H1 (cell line): Measurements from ENCODE around the gene OS9. TPM values are rescaled to one million over a fixed set of nuclear protein-coding genes. Genes with fewer than 3 reads are reported as not detected.
A peak's percentile ranks its signal among the peaks of the same experiment; 100 is the strongest.

Experiments
- CTCF ChIA-PET: fragments of 300-600 bp; sonication (Branson Sonifier 250); formaldehyde crosslinking; loops from one replicate; lab custom pipeline; 2021; ENCODE audit not compliant: partially characterized antibody; lab: Charles Lee
- POLR2A ChIA-PET: fragments of 300-600 bp; sonication (Branson Sonifier 250); formaldehyde crosslinking; loops from one replicate; lab custom pipeline; 2021; ENCODE audit warnings: inconsistent platforms; ENCODE audit not compliant: partially characterized antibody; lab: Charles Lee
- DNase-seq, 2 experiments: peaks; one replicate each; pipeline versions ENCODE4 v3.0.0 to v3.0.0-alpha.2; 2010 to 2022; ENCODE audit warnings: low spot score in 2 of 2, low read depth in 1 of 2, mixed read lengths in 1 of 2
- FAIRE-seq: peaks from 2 replicates; lab custom pipeline; 2011; peaks lifted over from hg19 to GRCh38; lab: Jason Lieb, UNC
- H2AFZ ChIP-seq: 2 replicates; pipeline ENCODE4 v1.8.1; 2012; ENCODE audit warnings: low read length, inconsistent platforms
- H2AK5ac ChIP-seq: 2 replicates; pipeline ENCODE4 v1.6.1; 2013; ENCODE audit warnings: low read depth, low read length
- H2BK120ac ChIP-seq: replicated peaks from 2 replicates; pipeline ENCODE3; 2013; ENCODE audit warnings: low read depth, low read length, inconsistent platforms
- H2BK12ac ChIP-seq: 2 replicates; pipeline ENCODE4 v1.6.1; 2013; ENCODE audit warnings: low read depth, low read length
- H2BK15ac ChIP-seq: 2 replicates; pipeline ENCODE4 v1.6.1; 2013; ENCODE audit warnings: low read length
- H2BK20ac ChIP-seq: 2 replicates; pipeline ENCODE4 v1.6.1; 2013; ENCODE audit warnings: low read length
- H2BK5ac ChIP-seq: 2 replicates; pipeline ENCODE4 v1.6.1; 2013; ENCODE audit warnings: low read depth, low read length
- H3K14ac ChIP-seq: 2 replicates; pipeline ENCODE4 v1.6.1; 2013; ENCODE audit warnings: inconsistent platforms; ENCODE audit not compliant: insufficient read length
- H3K18ac ChIP-seq: 2 replicates; pipeline ENCODE4 v1.6.1; 2013; ENCODE audit warnings: low read length; ENCODE audit errors: extremely low read depth
- H3K23ac ChIP-seq: 2 replicates; pipeline ENCODE4 v1.6.1; 2013; ENCODE audit warnings: inconsistent platforms; ENCODE audit not compliant: insufficient read length
- H3K23me2 ChIP-seq: 2 replicates; pipeline ENCODE4 v1.6.1; 2013; ENCODE audit warnings: low read depth, low read length
- H3K27ac ChIP-seq: 2 replicates; pipeline ENCODE4 v1.6.1; 2011; ENCODE audit warnings: low read depth, low read length, inconsistent platforms
- H3K27me3 ChIP-seq, 4 experiments: replicated peaks in 1 of 4; 1 replicate in 1 of 4; 2 replicates in 3 of 4; pipeline versions ENCODE4 v1.6.1 to v1.8.1; 2011 to 2013; ENCODE audit warnings: low read length in 3 of 4, mild to moderate bottlenecking in 3 of 4, inconsistent platforms in 2 of 4, mixed read lengths in 2 of 4, moderate library complexity in 1 of 4; ENCODE audit not compliant: control insufficient read depth in 3 of 4, insufficient read depth in 3 of 4; ENCODE audit errors: extremely low read depth in 1 of 4
- H3K36me3 ChIP-seq, 4 experiments: 2 replicates each; pipeline versions ENCODE4 v1.6.1 to v1.8.1; 2011 to 2013; ENCODE audit warnings: mild to moderate bottlenecking in 4 of 4, low read length in 3 of 4, moderate library complexity in 2 of 4, control low read depth in 1 of 4, inconsistent platforms in 1 of 4; ENCODE audit not compliant: insufficient read depth in 4 of 4, control insufficient read depth in 2 of 4
- H3K4ac ChIP-seq: replicated peaks from 2 replicates; pipeline ENCODE3; 2013; ENCODE audit warnings: low read length, low read depth, mixed read lengths, inconsistent platforms; ENCODE audit not compliant: insufficient read length
- H3K4me1 ChIP-seq, 4 experiments: replicated peaks in 1 of 4; 1 replicate in 1 of 4; 2 replicates in 3 of 4; pipeline versions ENCODE4 v1.6.1 to v1.8.1; 2011 to 2013; ENCODE audit warnings: low read length in 3 of 4, inconsistent platforms in 2 of 4, mixed read lengths in 1 of 4; ENCODE audit not compliant: insufficient read depth in 4 of 4, control insufficient read depth in 3 of 4
- H3K4me2 ChIP-seq, 2 experiments: 2 replicates each; pipeline versions ENCODE4 v1.6.1 to v1.8.1; 2011 to 2013; ENCODE audit warnings: low read depth in 2 of 2, low read length in 2 of 2, control low read depth in 1 of 2, inconsistent platforms in 1 of 2, mild to moderate bottlenecking in 1 of 2; ENCODE audit not compliant: insufficient read depth in 1 of 2
- H3K4me3 ChIP-seq, 4 experiments: fragments of 200-600, 300-600 bp in 1 of 4; sonication (generic), shearing (Covaris generic), sonication (Bioruptor Twin) in 1 of 4; 2 replicates each; pipeline versions ENCODE4 v1.5.1 to v1.8.1; 2011 to 2016; ENCODE audit warnings: low read length in 4 of 4, low read depth in 3 of 4, control low read depth in 2 of 4, inconsistent platforms in 2 of 4, mild to moderate bottlenecking in 2 of 4, mixed read lengths in 1 of 4, moderate library complexity in 1 of 4; ENCODE audit not compliant: insufficient read depth in 2 of 4; ENCODE audit errors: extremely low read depth in 1 of 4
- H3K56ac ChIP-seq: replicated peaks from 2 replicates; pipeline ENCODE3; 2013; ENCODE audit warnings: low read depth, mild to moderate bottlenecking, mixed read lengths, low read length, inconsistent platforms; ENCODE audit not compliant: insufficient read length
- H3K79me1 ChIP-seq: 2 replicates; pipeline ENCODE4 v1.6.1; 2013; ENCODE audit warnings: low read depth, low read length, control low read depth
- H3K79me2 ChIP-seq, 2 experiments: 2 replicates each; pipeline versions ENCODE4 v1.6.1 to v1.8.1; 2012 to 2013; ENCODE audit warnings: low read length in 2 of 2, mild to moderate bottlenecking in 2 of 2, inconsistent platforms in 1 of 2; ENCODE audit not compliant: insufficient read depth in 2 of 2, control insufficient read depth in 1 of 2
- H3K9ac ChIP-seq, 4 experiments: replicated peaks in 1 of 4; 1 replicate in 1 of 4; 2 replicates in 3 of 4; pipeline versions ENCODE4 v1.6.1 to v1.8.1; 2011 to 2013; ENCODE audit warnings: low read depth in 3 of 4, low read length in 3 of 4, control low read depth in 2 of 4, mild to moderate bottlenecking in 2 of 4, moderate library complexity in 2 of 4, inconsistent platforms in 1 of 4; ENCODE audit errors: extremely low read depth in 1 of 4
- H3K9me3 ChIP-seq, 2 experiments: 2 replicates each; pipeline versions ENCODE4 v1.6.1 to v1.8.1; 2012 to 2013; ENCODE audit warnings: mild to moderate bottlenecking in 2 of 2, moderate library complexity in 2 of 2, control low read depth in 1 of 2, inconsistent platforms in 1 of 2, low read depth in 1 of 2, low read length in 1 of 2, mixed read lengths in 1 of 2; ENCODE audit not compliant: insufficient read depth in 2 of 2
- H4K20me1 ChIP-seq, 2 experiments: replicated peaks in 1 of 2; 2 replicates each; pipeline versions ENCODE3 to v1.8.1; 2011 to 2013; ENCODE audit warnings: inconsistent platforms in 2 of 2, low read length in 2 of 2, mild to moderate bottlenecking in 1 of 2; ENCODE audit not compliant: insufficient read depth in 2 of 2, control insufficient read depth in 1 of 2
- H4K5ac ChIP-seq: 2 replicates; pipeline ENCODE4 v1.6.1; 2013; ENCODE audit warnings: low read length, low read depth, mixed read lengths, inconsistent platforms; ENCODE audit not compliant: insufficient read length
- H4K8ac ChIP-seq: 2 replicates; pipeline ENCODE4 v1.8.0; 2013; ENCODE audit warnings: mild to moderate bottlenecking, moderate library complexity, low read length, inconsistent platforms; ENCODE audit not compliant: insufficient read depth; ENCODE audit errors: extremely low read depth
- H4K91ac ChIP-seq: replicated peaks from 2 replicates; pipeline ENCODE3; 2013; ENCODE audit warnings: low read length, mixed read lengths, inconsistent platforms; ENCODE audit not compliant: insufficient read length
- CHD2 ChIP-seq: IDR thresholded peaks from 2 replicates; pipeline ENCODE4 v1.6.1; 2012; ENCODE audit warnings: low read length, improper control_type of control experiment
- EGR1 ChIP-seq: IDR thresholded peaks from 2 replicates; pipeline ENCODE4 v1.6.1; 2011; ENCODE audit warnings: low read depth, low read length, borderline replicate concordance
- GTF2F1 ChIP-seq: IDR thresholded peaks from 2 replicates; pipeline ENCODE4 v1.6.1; 2012; ENCODE audit warnings: low read depth, low read length, improper control_type of control experiment, borderline replicate concordance
- HDAC2 ChIP-seq, 2 experiments: fragments of 300-600 bp in 1 of 2; sonication (generic) in 1 of 2; IDR thresholded peaks; 2 replicates each; pipeline ENCODE4 v1.6.1; 2011 to 2012; ENCODE audit warnings: low read depth in 2 of 2, low read length in 2 of 2, mild to moderate bottlenecking in 2 of 2, moderate library complexity in 2 of 2, borderline replicate concordance in 1 of 2, inconsistent platforms in 1 of 2
- JUND ChIP-seq: IDR thresholded peaks from 2 replicates; pipeline ENCODE4 v1.6.1; 2011; ENCODE audit warnings: mild to moderate bottlenecking, improper control_type of control experiment, low read length
- NANOG ChIP-seq: IDR thresholded peaks from 2 replicates; pipeline ENCODE4 v1.6.1; 2011; ENCODE audit warnings: low read length, low read depth, mild to moderate bottlenecking, inconsistent platforms; ENCODE audit not compliant: insufficient read depth, poor library complexity, severe bottlenecking
- YY1 ChIP-seq: IDR thresholded peaks from 2 replicates; pipeline ENCODE4 v1.6.1; 2011; ENCODE audit warnings: low read depth, mild to moderate bottlenecking, low read length
- ZNF274 ChIP-seq: IDR thresholded peaks from 2 replicates; pipeline ENCODE4 v1.7.0; 2012; ENCODE audit warnings: low read length, borderline replicate concordance; ENCODE audit errors: extremely low read depth
- WGBS, 2 experiments: shearing (Covaris generic) in 1 of 2; methylation state at CpG; one replicate each; pipeline versions ENCODE4 v1.1.6 to v1.1.7; 2013 to 2015; ENCODE audit warnings: low lambda C conversion rate in 2 of 2, mixed read lengths in 2 of 2, inconsistent platforms in 1 of 2, low coverage in 1 of 2, missing lambda C conversion rate in 1 of 2; ENCODE audit not compliant: insufficient replicate concordance in 2 of 2, insufficient coverage in 1 of 2, insufficient read length in 1 of 2; ENCODE audit errors: extremely low coverage in 1 of 2, missing lambda C conversion rate in 1 of 2; 5-methylcytosine and 5-hydroxymethylcytosine counted together
- polyA plus RNA-seq, 7 experiments: library from polyadenylated mRNA; depleted of rRNA in 3 of 7; stranded (reverse) in 5 of 7; unstranded in 2 of 7; fragments of >200 nt in 5 of 7; fragments of 200-250 nt in 2 of 7; gene quantifications; 1 replicate in 5 of 7; 2 replicates in 1 of 7; 4 replicates in 1 of 7; pipeline versions ENCODE4 v1.2.1 to v1.2.3, GENCODE V29; 2011 to 2013; ENCODE audit warnings: missing spikeins in 2 of 7, mixed read lengths in 2 of 7
- total RNA-seq: library from RNA; stranded (reverse); fragmentation: NEBNext Ultra II Directional; extraction: Animal tissue kit (Norgen Biotek cat#: 25700); gene quantifications from 2 replicates; pipeline ENCODE4 v1.2.1, GENCODE V29; 2021

Gene OS9
- total and polyA plus RNA-seq, 2 of the 8 experiments (the other 6 are each of a cell fraction or from before 2014, with no cell fraction given): 71.0 to 108 TPM

GRCh38 chr12:57720606-57721595 lies 27.0 kb downstream of the OS9 start:
- H2BK120ac ChIP-seq: no peak overlapping the region
- H3K27me3 ChIP-seq: peaks cover 0 to 19% (median 11%) of the 10 kb centered on the region in 4 experiments; a peak in 5 of 7 replicates
- H3K27ac ChIP-seq: no peak overlapping the region
- peaks cover 0 to 22% (median 5%) of the 10 kb centered on the region in 4 experiments; a peak in 4 of 8 replicates for H3K36me3 ChIP-seq
- H2BK15ac ChIP-seq: no peak overlapping the region
- no peak overlapping the region for H3K9ac ChIP-seq
- DNase-seq (peak in 1 of 2 experiments; percentile 22), FAIRE-seq (no peak)
- H4K91ac ChIP-seq: no peak overlapping the region
- no peak overlapping the region for H3K4ac ChIP-seq
- H3K4me3 ChIP-seq: no peak overlapping the region
- no peaks in the 10 kb centered on the region for H3K79me2 ChIP-seq
- 89% methylated on average over 11 of the region's 11 CpGs; no CpG with 5 or more reads in 1 of the 2 experiments for WGBS, 2 experiments
- peaks cover 0 to 3% of the 10 kb centered on the region in 2 experiments for H4K20me1 ChIP-seq
- no peak overlapping the region for H2BK20ac ChIP-seq
- H3K23ac ChIP-seq: no peak overlapping the region
- H4K5ac ChIP-seq: no peak overlapping the region
- H3K56ac ChIP-seq: no peak overlapping the region
- H2AK5ac ChIP-seq: no peak overlapping the region
- H3K79me1 ChIP-seq: no peaks in the 10 kb centered on the region
- H2AFZ ChIP-seq: no peak overlapping the region
- no peak overlapping the region for H3K14ac ChIP-seq
- H3K9me3 ChIP-seq: no peaks in the 10 kb centered on the region
- H2BK12ac ChIP-seq: no peak overlapping the region
- no peak overlapping the region for H3K18ac ChIP-seq
- CTCF ChIA-PET: interaction anchor here (0.9 to 11.7 kb wide), 7 partner anchors 14 to 128 kb away, joined by 3 to 149 read pairs (median 4); partner anchors contain the start of genes AGAP2, B4GALNT1 and OS9
- H3K4me1 ChIP-seq: peaks cover 0 to 2% (median 2%) of the 10 kb centered on the region in 4 experiments; a peak in 2 of 7 replicates
- H3K4me2 ChIP-seq: no peak overlapping the region
- peaks cover 3% of the 10 kb centered on the region; the same call in 1 of the 2 replicates for H3K23me2 ChIP-seq
- H2BK5ac ChIP-seq: no peak overlapping the region
- no peak overlapping the region for H4K8ac ChIP-seq
- POLR2A ChIA-PET: interaction anchor here (0.6 to 7.4 kb wide), 4 partner anchors 16 to 183 kb away, joined by 3 to 59 read pairs (median 3); partner anchors contain the start of gene AGAP2
- no peak for TF ChIP-seq ZNF274
- TF ChIP-seq CHD2: no peak
- no peak for TF ChIP-seq JUND
- no peak for TF ChIP-seq YY1
- TF ChIP-seq HDAC2 (IDR thresholded peaks at IDR 0.05; ENCODE audit: borderline replicate concordance in 1 of 2, low read depth in 2 of 2, low read length in 2 of 2): no peak
- no peak for TF ChIP-seq EGR1
- no peak for TF ChIP-seq GTF2F1
- TF ChIP-seq NANOG: no peak
